Esophagus muscularis mucosa (tissue), 4 donors: Measurements from ENCODE around the gene DNAH2. TPM values are rescaled to one million over a fixed set of nuclear protein-coding genes. Genes with fewer than 3 reads are reported as not detected.

ENCODE experiments used
- DNase-seq: peaks from one replicate; pipeline ENCODE4 v3.0.0-alpha.2; 2017; ENCODE audit errors: extremely low spot score
- H3K27ac ChIP-seq, 4 donors: fragments of 200-600 bp; sonication (generic); replicated peaks in 1 of 4; 1 replicate in 3 of 4; 2 replicates in 1 of 4; pipeline ENCODE4 v1.5.1; 2016 to 2019; ENCODE audit warnings: mild to moderate bottlenecking in 1 of 4
- H3K27me3 ChIP-seq, 4 donors: fragments of 200-600 bp; sonication (generic); one replicate each; pipeline versions ENCODE4 v1.5.1 to v1.6.0; 2016 to 2019
- H3K36me3 ChIP-seq, 4 donors: fragments of 200-600 bp; sonication (generic); one replicate each; pipeline ENCODE4 v1.5.1; 2016 to 2019
- H3K4me1 ChIP-seq, 4 donors: fragments of 200-600 bp; sonication (generic); one replicate each; pipeline ENCODE4 v1.5.1; 2016 to 2019
- H3K4me3 ChIP-seq, 4 donors: fragments of 200-600 bp; sonication (generic); 1 replicate in 2 of 4; 2 replicates in 2 of 4; pipeline ENCODE4 v1.5.1; 2016 to 2019; ENCODE audit warnings: mild to moderate bottlenecking in 4 of 4, moderate library complexity in 1 of 4
- H3K9me3 ChIP-seq, 4 donors: fragments of 200-600 bp; sonication (generic); 1 replicate in 3 of 4; 2 replicates in 1 of 4; pipeline ENCODE4 v1.5.1; 2016 to 2019
- CTCF ChIP-seq, 3 experiments: fragments of 200-600 bp in 2 of 3; fragments of 450-650 bp in 1 of 3; sonication (generic) in 2 of 3; IDR thresholded peaks; one replicate each; pipeline ENCODE4 v1.5.1; 2017 to 2019; ENCODE audit warnings: antibody characterized with exemption in 3 of 3, mild to moderate bottlenecking in 2 of 3, moderate library complexity in 1 of 3
- EP300 ChIP-seq: sonication (generic); formaldehyde crosslinking; IDR thresholded peaks from one replicate; pipeline ENCODE4 v1.6.1; 2017; ENCODE audit warnings: antibody characterized with exemption
- POLR2A ChIP-seq: fragments of 450-650 bp; IDR thresholded peaks from one replicate; pipeline ENCODE4 v1.6.1; 2017; ENCODE audit warnings: antibody characterized with exemption, moderate library complexity, mild to moderate bottlenecking, low read depth
- POLR2AphosphoS5 ChIP-seq, 2 donors: sonication (generic); formaldehyde crosslinking; IDR thresholded peaks; one replicate each; pipeline ENCODE4 v1.6.1; 2017; ENCODE audit warnings: antibody characterized with exemption in 2 of 2
- WGBS: methylation state at CpG from one replicate; pipeline ENCODE4 v1.1.5; 2018; 5-methylcytosine and 5-hydroxymethylcytosine counted together
- intact Hi-C: fragments of 100-400 bp; cut with DNase I; formaldehyde crosslinking; loops from one replicate; pipeline ENCODE4 v1.15.1; 2023
- total RNA-seq, 4 donors: library from RNA; depleted of rRNA; stranded (reverse); fragments of >200 nt; gene quantifications; one replicate each; pipeline versions ENCODE4 v1.1.0 to v1.2.1, GENCODE V29; 2016

Gene DNAH2
- total RNA-seq, 4 donors from 2014 or later, result under 0.01 to 0.17 (median 0.06) TPM

- Histone ChIP-seq H3K4me1 (no peaks in the 10 kb centered on the region), H3K27ac (no peak overlapping the region), H3K9me3 (no peaks in the 10 kb centered on the region), H3K4me3 (no peak overlapping the region), H3K36me3 (peaks cover 4 to 52% (median 18%) of the 10 kb centered on the region in 4 donors), H3K27me3 (peaks cover 0 to 3% (median 0%) of the 10 kb centered on the region in 4 donors)
- intact Hi-C loops, result no loop called here
- WGBS, result 94% methylated on average over 10 of the region's 10 CpGs
- no peak for TF ChIP-seq POLR2A
- no peak for DNase-seq
Measured at GRCh38 chr17:7695586-7695985, 22.0 kb upstream of the DNAH2 start.

- intact Hi-C loops, result no loop called here
- H3K27ac ChIP-seq, result no peak overlapping the region
- WGBS, result 98% methylated on average over 4 of the region's 4 CpGs
- TF ChIP-seq CTCF (IDR thresholded peaks at IDR 0.05) (no peak), POLR2A (no peak), EP300 (no peak), POLR2AphosphoS5 (IDR thresholded peaks at IDR 0.05) (no peak)
- H3K27me3 ChIP-seq, result peaks cover 0 to 27% (median 0%) of the 10 kb centered on the region in 4 donors
- DNase-seq, result no peak
- H3K4me3 ChIP-seq, result no peak overlapping the region
- H3K4me1 ChIP-seq, result no peaks in the 10 kb centered on the region
- H3K9me3 ChIP-seq, result no peaks in the 10 kb centered on the region
- H3K36me3 ChIP-seq, result peaks cover 27 to 57% (median 35%) of the 10 kb centered on the region in 4 donors
Measured at GRCh38 chr17:7697828-7698588, 19.5 kb upstream of the DNAH2 start.

GRCh38 chr17:7700510-7700909, 17.0 kb upstream of the DNAH2 start:
- Histone ChIP-seq H3K9me3 (no peaks in the 10 kb centered on the region), H3K4me1 (peaks cover 12 to 23% (median 19%) of the 10 kb centered on the region in 4 donors), H3K27me3 (peaks cover 0 to 52% (median 16%) of the 10 kb centered on the region in 4 donors), H3K4me3 (no peak overlapping the region), H3K27ac (no peak overlapping the region), H3K36me3 (peaks cover 24 to 39% (median 32%) of the 10 kb centered on the region in 4 donors)
- no peak for DNase-seq
- 90% methylated on average over 7 of the region's 7 CpGs for WGBS
- TF ChIP-seq POLR2A (no peak), CTCF (IDR thresholded peaks at IDR 0.05) (no peak), POLR2AphosphoS5 (IDR thresholded peaks at IDR 0.05) (no peak), EP300 (no peak)
- intact Hi-C loops, result no loop called here

GRCh38 chr17:7701681-7702080, 15.9 kb upstream of the DNAH2 start:
- Histone ChIP-seq H3K4me1 (peaks cover 16 to 27% (median 22%) of the 10 kb centered on the region in 4 donors), H3K27ac (no peak overlapping the region), H3K4me3 (no peak overlapping the region), H3K27me3 (peaks cover 0 to 64% (median 23%) of the 10 kb centered on the region in 4 donors), H3K36me3 (peaks cover 21 to 34% (median 28%) of the 10 kb centered on the region in 4 donors), H3K9me3 (no peaks in the 10 kb centered on the region)
- TF ChIP-seq POLR2AphosphoS5 (IDR thresholded peaks at IDR 0.05) (no peak), EP300 (no peak), POLR2A (no peak), CTCF (IDR thresholded peaks at IDR 0.05) (no peak)
- WGBS, result 96% methylated on average over 12 of the region's 14 CpGs
- no peak for DNase-seq
- intact Hi-C loops, result no loop called here

- peaks cover 21 to 34% (median 28%) of the 10 kb centered on the region in 4 donors for H3K36me3 ChIP-seq
- TF ChIP-seq POLR2A (no peak), EP300 (no peak), CTCF (IDR thresholded peaks at IDR 0.05) (no peak), POLR2AphosphoS5 (IDR thresholded peaks at IDR 0.05) (no peak)
- WGBS, result 91% methylated on average over 10 of the region's 13 CpGs
- no peak for DNase-seq
- intact Hi-C loops, result no loop called here
- H3K9me3 ChIP-seq, result no peaks in the 10 kb centered on the region
- no peak overlapping the region for H3K4me3 ChIP-seq
- H3K27ac ChIP-seq, result no peak overlapping the region
- peaks cover 0 to 75% (median 27%) of the 10 kb centered on the region in 4 donors for H3K27me3 ChIP-seq
- H3K4me1 ChIP-seq, result peaks cover 16 to 27% (median 22%) of the 10 kb centered on the region in 4 donors
Measured at GRCh38 chr17:7702776-7703175, 14.8 kb upstream of the DNAH2 start.
